Measurements from ENCODE around the gene MAP1LC3A.

The MAP1LC3A gene

DNA sequence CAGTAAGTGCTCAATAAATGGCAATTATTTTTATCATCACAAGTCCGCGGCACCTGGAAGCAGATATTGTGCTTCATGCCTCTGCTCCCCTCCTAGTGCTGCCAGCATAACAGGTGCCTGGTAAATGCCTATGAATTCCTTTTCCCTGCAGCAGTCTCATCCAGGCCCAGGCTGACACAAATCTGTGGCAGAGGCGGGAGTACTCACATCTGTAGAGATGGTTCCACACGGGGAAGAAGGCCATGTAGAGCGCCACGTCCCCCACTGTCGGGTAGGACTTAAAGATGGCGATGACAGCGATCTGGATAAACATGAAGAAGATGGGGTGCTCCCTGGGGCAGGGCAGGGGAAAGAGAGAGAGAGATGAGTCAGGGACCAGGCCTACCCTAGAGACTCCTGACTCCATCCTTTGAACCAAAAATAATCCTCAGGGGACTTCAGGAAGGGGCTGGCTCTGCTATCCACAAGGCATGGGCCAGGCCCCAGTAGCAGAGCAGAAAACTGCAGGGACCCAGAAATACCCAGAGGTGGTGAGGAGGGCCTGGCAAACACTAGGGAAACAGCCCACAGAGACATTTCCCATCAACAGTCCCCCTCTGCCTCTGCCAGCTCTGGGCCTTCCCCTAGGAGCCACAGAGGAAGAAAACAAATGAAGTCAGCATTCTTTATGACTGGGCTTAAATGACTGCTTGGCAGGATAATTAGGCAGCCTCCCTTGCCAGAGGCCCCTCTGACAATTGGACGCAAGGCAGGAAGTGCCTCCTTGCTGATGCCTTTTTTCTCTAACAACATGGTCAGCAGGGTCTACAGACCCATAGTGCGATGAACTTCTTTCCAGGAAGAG is 23.0 kb downstream of the MAP1LC3A start:
- Mint-ChIP-seq H3K36me3 (ENCODE audit: low read depth) (peaks cover 18% of the 10 kb centered on the region), H3K9me3 (no peaks in the 10 kb centered on the region), H3K27ac (peak overlapping the region; percentile 96), H3K4me3 (peak overlapping the region; percentile 47), H3K27me3 (ENCODE audit: low read depth) (no peaks in the 10 kb centered on the region), H3K4me1 (ENCODE audit: low read depth) (peaks cover 35% of the 10 kb centered on the region)

DNA sequence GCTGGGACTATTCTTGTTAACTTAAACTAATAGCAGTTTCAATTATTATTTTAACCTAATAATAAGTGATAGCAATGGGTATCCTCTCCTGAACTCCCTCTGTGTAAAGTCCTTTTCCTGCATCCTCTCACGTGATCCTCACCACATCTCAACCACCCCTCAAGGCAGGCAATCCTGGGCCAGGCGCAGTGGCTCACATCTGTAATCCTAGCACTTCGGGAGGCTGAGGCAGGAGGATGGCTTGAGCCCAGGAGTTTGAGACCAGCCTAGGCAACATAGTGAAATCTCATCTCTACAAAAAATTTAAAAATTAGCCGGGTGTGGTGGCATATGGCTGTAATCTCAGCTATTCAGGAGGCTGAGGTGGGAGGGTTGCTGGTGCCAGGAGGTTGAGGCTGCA is 23.7 kb downstream of the MAP1LC3A start:
- Mint-ChIP-seq H3K4me3 (no peak overlapping the region), H3K4me1 (ENCODE audit: low read depth) (peaks cover 35% of the 10 kb centered on the region), H3K9me3 (no peaks in the 10 kb centered on the region), H3K27me3 (ENCODE audit: low read depth) (no peaks in the 10 kb centered on the region), H3K36me3 (ENCODE audit: low read depth) (peaks cover 18% of the 10 kb centered on the region), H3K27ac (peak overlapping the region; percentile 96)

DNA sequence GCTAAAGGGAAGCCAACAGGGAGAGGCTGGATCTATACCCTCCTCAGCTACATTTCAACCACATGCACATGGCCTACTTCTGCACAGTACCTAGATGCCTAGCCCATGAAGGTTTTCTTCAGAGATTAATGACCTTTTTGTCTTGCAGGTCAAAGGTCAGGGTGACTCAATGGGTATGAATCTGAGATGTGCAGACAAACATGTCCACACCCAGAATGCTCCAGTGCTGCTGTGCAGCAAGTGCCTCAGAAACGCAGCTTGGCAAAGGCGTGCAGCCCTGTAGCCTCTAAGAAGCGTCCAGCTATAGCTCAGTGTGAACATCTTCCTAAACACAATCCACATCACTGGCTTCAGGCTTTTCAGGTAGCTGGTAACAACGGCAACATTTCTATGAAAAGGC is 24.4 kb downstream of the MAP1LC3A start:
- H3K27ac Mint-ChIP-seq, result peak overlapping the region; percentile 31

GRCh38 chr20:34583544-34583943 is 25.0 kb downstream of the MAP1LC3A start:
- H3K36me3 Mint-ChIP-seq (ENCODE audit: low read depth), result peaks cover 19% of the 10 kb centered on the region
- no peak overlapping the region for H3K4me3 Mint-ChIP-seq
- no peaks in the 10 kb centered on the region for H3K9me3 Mint-ChIP-seq
- H3K27me3 Mint-ChIP-seq (ENCODE audit: low read depth), result no peaks in the 10 kb centered on the region
- no peak overlapping the region for H3K27ac Mint-ChIP-seq
- H3K4me1 Mint-ChIP-seq (ENCODE audit: low read depth), result peaks cover 32% of the 10 kb centered on the region

More for the DNA sequence above, 24.4 kb downstream of the MAP1LC3A start:
- Mint-ChIP-seq H3K27me3 (ENCODE audit: low read depth) (no peaks in the 10 kb centered on the region), H3K4me1 (ENCODE audit: low read depth) (peaks cover 35% of the 10 kb centered on the region), H3K4me3 (no peak overlapping the region), H3K36me3 (ENCODE audit: low read depth) (peaks cover 21% of the 10 kb centered on the region), H3K9me3 (no peaks in the 10 kb centered on the region)

DNA sequence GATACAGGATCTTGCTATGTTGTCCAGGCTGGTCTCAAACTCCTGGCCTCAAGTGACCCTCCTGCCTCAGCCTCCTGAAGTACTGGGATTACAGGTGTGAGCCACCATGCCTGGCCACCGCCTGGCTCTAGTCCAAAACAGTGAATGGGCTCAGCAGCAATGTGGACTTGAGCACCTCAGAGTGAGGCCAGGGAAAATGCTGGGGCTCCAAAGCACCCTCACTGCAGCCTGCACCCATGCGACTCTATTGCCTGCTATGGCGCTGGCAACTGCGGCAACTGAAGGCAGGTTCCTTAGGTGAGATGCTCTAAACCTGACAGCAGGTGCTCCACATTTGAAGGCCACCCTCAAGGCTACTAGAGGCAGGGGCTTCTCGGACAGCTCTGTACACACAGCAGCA is 26.5 kb downstream of the MAP1LC3A start:
- Mint-ChIP-seq H3K9me3 (no peaks in the 10 kb centered on the region), H3K27ac (no peak overlapping the region), H3K27me3 (ENCODE audit: low read depth) (no peaks in the 10 kb centered on the region), H3K4me3 (no peak overlapping the region), H3K36me3 (ENCODE audit: low read depth) (peaks cover 17% of the 10 kb centered on the region), H3K4me1 (ENCODE audit: low read depth) (peaks cover 24% of the 10 kb centered on the region)

DNA sequence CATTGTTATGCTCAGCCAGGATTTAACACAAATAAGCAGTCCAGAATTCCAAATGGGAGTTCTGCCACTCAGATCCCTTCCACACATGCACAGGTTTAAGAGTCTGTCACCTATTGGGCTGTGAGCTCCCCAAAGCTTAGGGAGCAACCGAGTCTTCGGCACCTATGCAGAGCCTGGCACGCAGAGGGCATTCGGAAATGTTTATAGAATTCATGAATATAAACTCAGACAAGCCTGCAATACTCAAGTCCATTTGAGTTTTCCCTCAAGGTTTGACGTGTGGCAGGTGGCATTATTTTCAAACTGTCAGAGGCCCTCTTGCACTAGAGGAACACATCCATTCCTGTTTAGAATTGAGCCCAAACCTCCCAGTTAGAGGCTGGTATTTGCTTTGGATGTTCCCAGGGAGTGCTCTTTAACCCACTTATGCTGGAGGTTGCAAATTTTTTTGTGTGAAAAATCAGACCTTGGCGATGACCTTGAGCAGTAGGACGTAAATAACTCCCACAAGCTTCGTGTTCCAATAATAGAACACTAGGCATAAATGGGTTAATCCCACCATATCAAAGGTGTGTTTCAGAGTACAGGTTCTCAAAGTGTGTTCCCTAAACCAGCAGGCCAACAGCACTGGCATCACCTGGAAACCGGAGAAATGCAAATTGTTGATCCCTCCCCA is 28.1 kb downstream of the MAP1LC3A start:
- H3K4me3 Mint-ChIP-seq, result no peak overlapping the region
- no peaks in the 10 kb centered on the region for H3K27me3 Mint-ChIP-seq (ENCODE audit: low read depth)
- peaks cover 9% of the 10 kb centered on the region for H3K36me3 Mint-ChIP-seq (ENCODE audit: low read depth)
- peaks cover 9% of the 10 kb centered on the region for H3K4me1 Mint-ChIP-seq (ENCODE audit: low read depth)
- H3K9me3 Mint-ChIP-seq, result no peaks in the 10 kb centered on the region
- no peak overlapping the region for H3K27ac Mint-ChIP-seq

GRCh38 chr20:34595377-34596184 is 37.1 kb downstream of the MAP1LC3A start:
- H3K27ac Mint-ChIP-seq, result no peak overlapping the region
- no peaks in the 10 kb centered on the region for H3K36me3 Mint-ChIP-seq (ENCODE audit: low read depth)
- no peak overlapping the region for H3K4me3 Mint-ChIP-seq
- no peaks in the 10 kb centered on the region for H3K27me3 Mint-ChIP-seq (ENCODE audit: low read depth)
- H3K4me1 Mint-ChIP-seq (ENCODE audit: low read depth), result peaks cover 3% of the 10 kb centered on the region
- H3K9me3 Mint-ChIP-seq, result no peaks in the 10 kb centered on the region

DNA sequence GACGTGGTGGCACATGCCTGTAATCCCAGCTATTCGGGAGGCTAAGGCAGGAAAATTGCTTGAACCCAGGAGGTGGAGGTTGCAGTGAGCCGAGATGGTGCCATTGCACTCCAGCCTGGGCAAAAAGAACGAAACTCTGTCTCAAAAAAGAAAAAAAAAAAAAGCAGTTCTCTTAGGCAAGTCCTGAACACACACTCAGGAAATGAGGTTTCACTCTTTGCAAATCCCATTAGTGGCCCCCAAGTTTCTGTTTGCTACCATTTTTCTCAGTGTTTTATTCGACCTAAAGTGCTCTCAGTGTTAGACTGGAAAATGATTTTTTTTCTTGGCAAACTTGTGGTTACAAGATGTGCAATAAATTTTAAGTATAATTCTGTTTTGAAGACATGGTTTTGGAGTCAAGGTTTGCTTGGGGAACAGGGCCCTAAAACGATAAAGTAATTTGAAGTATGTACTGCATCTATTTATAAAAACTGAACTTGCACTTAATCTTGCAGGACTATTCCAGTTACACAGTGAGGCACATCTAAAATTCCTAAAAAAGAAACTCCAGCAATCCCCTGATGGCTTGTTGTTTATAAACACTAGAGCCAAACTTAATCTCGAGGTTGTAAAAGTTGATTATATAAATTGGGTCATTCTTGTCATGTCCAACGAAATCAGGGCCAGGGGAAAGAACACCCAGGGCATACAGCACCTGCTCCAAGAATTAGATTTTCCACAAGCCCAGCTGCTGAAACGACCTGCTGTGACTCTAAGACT is 42.6 kb downstream of the MAP1LC3A start:
- Mint-ChIP-seq H3K4me3 (no peak overlapping the region), H3K4me1 (ENCODE audit: low read depth) (peaks cover 8% of the 10 kb centered on the region), H3K36me3 (ENCODE audit: low read depth) (peaks cover 4% of the 10 kb centered on the region), H3K27ac (no peak overlapping the region), H3K9me3 (no peaks in the 10 kb centered on the region), H3K27me3 (ENCODE audit: low read depth) (no peaks in the 10 kb centered on the region)

- Mint-ChIP-seq H3K27me3 (ENCODE audit: low read depth) (no peaks in the 10 kb centered on the region), H3K4me1 (ENCODE audit: low read depth) (peaks cover 8% of the 10 kb centered on the region), H3K9me3 (no peaks in the 10 kb centered on the region), H3K4me3 (no peak overlapping the region), H3K27ac (no peak overlapping the region), H3K36me3 (ENCODE audit: low read depth) (peaks cover 5% of the 10 kb centered on the region)
Observed at GRCh38 chr20:34604980-34605788, 46.7 kb downstream of the MAP1LC3A start.

DNA sequence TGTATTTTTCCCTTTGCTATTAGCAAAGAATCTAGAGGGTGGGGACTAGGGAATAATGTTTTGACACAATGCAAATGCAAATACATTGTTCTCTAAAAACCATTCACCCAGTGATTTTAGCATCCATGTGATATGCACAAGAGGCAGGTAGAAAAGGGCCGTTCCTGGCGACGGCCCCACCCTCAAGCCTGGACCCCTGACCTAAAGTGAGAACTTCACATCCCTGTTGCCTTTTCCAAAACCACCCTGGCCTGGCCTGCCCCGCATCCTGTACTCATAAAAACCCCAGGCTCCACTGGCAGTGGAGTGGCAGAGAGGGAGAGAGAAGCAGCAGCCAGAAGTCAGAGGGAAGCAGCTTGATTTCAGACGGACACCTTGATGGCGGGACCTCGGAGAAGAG is 48.5 kb downstream of the MAP1LC3A start:
- H3K4me3 Mint-ChIP-seq, result no peak overlapping the region
- H3K9me3 Mint-ChIP-seq, result no peaks in the 10 kb centered on the region
- H3K4me1 Mint-ChIP-seq (ENCODE audit: low read depth), result peaks cover 4% of the 10 kb centered on the region
- H3K36me3 Mint-ChIP-seq (ENCODE audit: low read depth), result peaks cover 9% of the 10 kb centered on the region
- H3K27me3 Mint-ChIP-seq (ENCODE audit: low read depth), result no peaks in the 10 kb centered on the region
- no peak overlapping the region for H3K27ac Mint-ChIP-seq
